Uterus (tissue), 2 donors: ENCODE data around the gene CRYBG1.

Source experiments
- CTCF ChIP-seq, 4 experiments: fragments of 200-600 bp in 2 of 4; fragments of 450-650 bp in 2 of 4; sonication (generic) in 2 of 4; IDR thresholded peaks; one replicate each; pipeline ENCODE4 v1.5.1; 2016 to 2019; ENCODE audit warnings: antibody characterized with exemption in 4 of 4, mild to moderate bottlenecking in 2 of 4, moderate library complexity in 1 of 4
- POLR2A ChIP-seq, 2 donors: fragments of 450-650 bp; IDR thresholded peaks; one replicate each; pipeline ENCODE4 v1.6.1; 2016; ENCODE audit warnings: antibody characterized with exemption in 2 of 2, mild to moderate bottlenecking in 1 of 2, moderate library complexity in 1 of 2

- TF ChIP-seq CTCF (IDR thresholded peaks at IDR 0.05) (no peak), POLR2A (IDR thresholded peaks at IDR 0.05) (no peak)
Observed at GRCh38 chr6:106460481-106460880, 100.0 kb downstream of the CRYBG1 start.
